CD1c-positive myeloid dendritic cell (primary cell): ENCODE data around the gene THRA.
A peak's percentile ranks its signal among the peaks of the same experiment; 100 is the strongest.

Experiments
- DNase-seq: peaks from one replicate; pipeline ENCODE4 v3.0.0-alpha.2; 2016; ENCODE audit errors: extremely low spot score

Gene THRA

GRCh38 chr17:40084477-40084876, 21.7 kb downstream of the THRA start:
- DNase-seq: no peak

GRCh38 chr17:40086150-40087044, 23.6 kb downstream of the THRA start:
- peak; percentile 47 for DNase-seq

GRCh38 chr17:40087049-40087794, 24.5 kb downstream of the THRA start:
- DNase-seq: no peak

- DNase-seq: no peak
These were observed 25.3 kb downstream of the THRA start for GRCh38 chr17:40087903-40088718.

- DNase-seq: no peak
These were observed 26.5 kb downstream of the THRA start for GRCh38 chr17:40089077-40089895.

GRCh38 chr17:40090237-40091119, 27.7 kb downstream of the THRA start:
- DNase-seq: no peak

GRCh38 chr17:40091691-40092397, 29.1 kb downstream of the THRA start:
- no peak for DNase-seq

GRCh38 chr17:40092581-40092980, 29.8 kb downstream of the THRA start:
- no peak for DNase-seq

- no peak for DNase-seq
These were observed 30.3 kb downstream of the THRA start for GRCh38 chr17:40093005-40093579.

- DNase-seq: no peak
These were observed 30.9 kb downstream of the THRA start for GRCh38 chr17:40093580-40094201.

GRCh38 chr17:40094874-40095273, 32.1 kb downstream of the THRA start:
- DNase-seq: no peak

- no peak for DNase-seq
These were observed 32.7 kb downstream of the THRA start for GRCh38 chr17:40095351-40095943.

GRCh38 chr17:40095944-40096791, 33.4 kb downstream of the THRA start:
- peak; percentile 90 for DNase-seq

GRCh38 chr17:40097087-40097486, 34.3 kb downstream of the THRA start:
- DNase-seq: no peak

- peak; percentile 45 for DNase-seq
These were observed 35.4 kb downstream of the THRA start for GRCh38 chr17:40097931-40098845.
